GM06990 (cell line): Measurements from ENCODE around the gene ATP23.

Experiments
- DNase-seq: peaks from one replicate; pipeline ENCODE4 v3.0.0-alpha.2; 2011; ENCODE audit not compliant: insufficient read length; ENCODE audit errors: extremely low read depth
- H3K27me3 ChIP-seq: replicated peaks from 2 replicates; pipeline ENCODE4 v1.6.0; 2011; ENCODE audit warnings: low read length; ENCODE audit not compliant: control insufficient read depth, insufficient read depth
- H3K36me3 ChIP-seq: 2 replicates; pipeline ENCODE4 v1.5.1; 2011; ENCODE audit warnings: low read length; ENCODE audit not compliant: control insufficient read depth, insufficient read depth
- H3K4me3 ChIP-seq: replicated peaks from 2 replicates; pipeline ENCODE4 v1.5.1; 2011; ENCODE audit warnings: low read depth, mild to moderate bottlenecking, control low read depth, low read length
- TF ChIP-seq, protein P1 (sequence below): IDR thresholded peaks from 2 replicates; pipeline ENCODE4 v1.5.1; 2011; ENCODE audit warnings: low read length, control low read depth, mild to moderate bottlenecking, inconsistent platforms; ENCODE audit not compliant: insufficient read depth, poor library complexity, severe bottlenecking

The ATP23 gene

DNA sequence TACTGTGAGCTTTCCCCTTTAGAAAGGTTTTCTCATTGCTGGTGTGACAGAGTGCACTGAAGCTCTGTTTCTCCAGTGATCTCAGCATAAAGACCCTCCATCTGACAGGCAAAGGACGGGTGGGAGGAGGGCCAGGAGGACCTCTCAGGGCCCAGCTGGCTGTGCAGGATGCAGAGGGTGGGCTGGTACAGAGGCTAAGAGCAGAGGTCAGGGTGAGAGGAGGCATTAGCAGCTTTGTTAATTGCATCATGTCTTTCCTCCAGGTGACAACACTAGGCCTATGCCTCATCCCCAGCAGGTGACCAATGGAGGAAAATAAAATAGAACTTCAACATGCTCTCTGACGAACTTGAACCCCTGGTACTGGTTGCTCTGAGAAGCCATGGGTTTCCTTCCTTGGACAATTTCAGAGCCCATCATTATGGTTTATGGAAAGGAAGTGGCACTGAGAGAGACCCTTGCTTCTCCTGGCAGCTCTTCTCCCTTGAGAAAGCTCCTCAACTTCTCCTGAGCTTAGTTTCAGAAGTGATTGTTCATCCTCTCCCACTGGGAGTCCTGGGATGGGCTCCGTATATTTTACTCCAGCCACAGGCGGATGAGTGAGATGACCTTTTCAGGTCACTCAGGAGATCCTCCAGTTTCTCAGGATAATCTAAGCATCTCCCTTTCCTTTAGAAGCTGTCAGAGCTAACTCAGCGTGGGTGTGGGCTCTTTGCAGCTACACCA, 45.8 kb upstream of the ATP23 start:
- DNase-seq, result no peak

DNA sequence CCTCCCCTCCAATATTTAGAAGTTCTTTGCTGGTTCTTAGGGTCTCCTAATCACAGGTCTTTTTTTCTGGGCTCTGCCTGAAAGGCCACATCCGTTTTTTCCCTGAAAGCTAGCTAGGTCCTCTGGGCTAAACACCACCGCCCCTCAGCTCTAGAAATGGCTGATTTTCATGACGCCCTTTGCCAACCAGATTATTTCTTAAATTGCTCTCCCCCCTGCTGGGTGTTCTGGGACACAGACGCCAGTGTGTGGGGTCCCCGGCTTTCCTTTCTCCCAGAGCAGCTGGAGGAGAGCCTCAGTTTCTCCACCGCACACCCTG, 45.3 kb upstream of the ATP23 start:
- Histone ChIP-seq H3K27me3 (no peaks in the 10 kb centered on the region), H3K4me3 (peak overlapping the region; percentile 46), H3K36me3 (no peaks in the 10 kb centered on the region)
- DNase-seq, result no peak
- TF ChIP-seq, protein P1, sequence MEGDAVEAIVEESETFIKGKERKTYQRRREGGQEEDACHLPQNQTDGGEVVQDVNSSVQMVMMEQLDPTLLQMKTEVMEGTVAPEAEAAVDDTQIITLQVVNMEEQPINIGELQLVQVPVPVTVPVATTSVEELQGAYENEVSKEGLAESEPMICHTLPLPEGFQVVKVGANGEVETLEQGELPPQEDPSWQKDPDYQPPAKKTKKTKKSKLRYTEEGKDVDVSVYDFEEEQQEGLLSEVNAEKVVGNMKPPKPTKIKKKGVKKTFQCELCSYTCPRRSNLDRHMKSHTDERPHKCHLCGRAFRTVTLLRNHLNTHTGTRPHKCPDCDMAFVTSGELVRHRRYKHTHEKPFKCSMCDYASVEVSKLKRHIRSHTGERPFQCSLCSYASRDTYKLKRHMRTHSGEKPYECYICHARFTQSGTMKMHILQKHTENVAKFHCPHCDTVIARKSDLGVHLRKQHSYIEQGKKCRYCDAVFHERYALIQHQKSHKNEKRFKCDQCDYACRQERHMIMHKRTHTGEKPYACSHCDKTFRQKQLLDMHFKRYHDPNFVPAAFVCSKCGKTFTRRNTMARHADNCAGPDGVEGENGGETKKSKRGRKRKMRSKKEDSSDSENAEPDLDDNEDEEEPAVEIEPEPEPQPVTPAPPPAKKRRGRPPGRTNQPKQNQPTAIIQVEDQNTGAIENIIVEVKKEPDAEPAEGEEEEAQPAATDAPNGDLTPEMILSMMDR, result no peak

More for the DNA sequence above, 45.8 kb upstream of the ATP23 start:
- Histone ChIP-seq H3K4me3 (no peak overlapping the region), H3K27me3 (no peaks in the 10 kb centered on the region), H3K36me3 (no peaks in the 10 kb centered on the region)
- TF ChIP-seq, protein P1, result no peak

- H3K27me3 ChIP-seq, result no peaks in the 10 kb centered on the region
- DNase-seq, result no peak
- TF ChIP-seq, protein P1, result no peak
- no peaks in the 10 kb centered on the region for H3K36me3 ChIP-seq
- H3K4me3 ChIP-seq, result peak overlapping the region; percentile 46
Observed at GRCh38 chr12:57896434-57897201, 44.7 kb upstream of the ATP23 start.

- no peak for DNase-seq
- TF ChIP-seq, protein P1, result no peak
- Histone ChIP-seq H3K36me3 (no peaks in the 10 kb centered on the region), H3K27me3 (no peaks in the 10 kb centered on the region), H3K4me3 (no peak overlapping the region)
Observed at GRCh38 chr12:57897286-57897974, 43.9 kb upstream of the ATP23 start.

DNA sequence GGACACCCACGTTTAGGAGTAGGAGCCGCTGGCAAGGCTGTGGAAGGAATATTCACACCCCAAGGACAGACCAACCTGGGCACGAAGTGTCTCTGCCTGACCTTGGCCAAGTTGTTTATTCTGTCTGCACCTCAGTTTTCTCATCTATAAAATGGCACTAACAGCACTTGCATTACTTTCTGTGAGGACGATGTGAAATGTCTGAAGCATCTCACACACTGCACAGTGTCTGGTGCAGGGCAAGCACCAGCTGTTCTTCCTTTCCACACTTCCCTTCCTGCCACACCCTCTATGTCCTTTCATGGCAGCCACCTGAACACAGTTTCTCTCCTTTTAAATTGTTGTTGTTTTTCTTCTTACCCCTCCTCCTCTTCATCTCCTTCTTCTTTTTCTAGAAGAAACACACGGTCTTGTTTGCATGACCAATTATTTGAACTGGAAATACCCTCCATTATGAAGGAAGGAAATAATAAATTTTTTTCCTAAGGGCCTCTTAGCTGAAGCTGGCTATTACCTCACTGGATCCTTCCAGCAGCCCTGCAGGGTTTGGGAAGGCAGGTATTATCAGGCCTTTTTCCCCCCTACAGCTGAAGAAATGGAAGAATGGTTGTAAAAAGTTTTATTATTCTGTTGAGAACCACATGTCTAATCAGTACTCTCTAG, 42.9 kb upstream of the ATP23 start:
- no peaks in the 10 kb centered on the region for H3K27me3 ChIP-seq
- no peaks in the 10 kb centered on the region for H3K36me3 ChIP-seq
- TF ChIP-seq, protein P1, result no peak
- H3K4me3 ChIP-seq, result peak overlapping the region; percentile 39
- no peak for DNase-seq
